GM12878 (cell line): ENCODE data around the gene SEMA7A.

Experiments
- JUNB ChIP-seq: IDR thresholded peaks from 2 replicates; pipeline ENCODE4 v1.6.1; 2016; ENCODE audit warnings: antibody characterized with exemption, mild to moderate bottlenecking
- ZNF384 ChIP-seq: IDR thresholded peaks from 2 replicates; pipeline ENCODE4 v1.6.1; 2012; ENCODE audit warnings: low read depth, mild to moderate bottlenecking, low read length, improper control_type of control experiment, borderline replicate concordance

DNA sequence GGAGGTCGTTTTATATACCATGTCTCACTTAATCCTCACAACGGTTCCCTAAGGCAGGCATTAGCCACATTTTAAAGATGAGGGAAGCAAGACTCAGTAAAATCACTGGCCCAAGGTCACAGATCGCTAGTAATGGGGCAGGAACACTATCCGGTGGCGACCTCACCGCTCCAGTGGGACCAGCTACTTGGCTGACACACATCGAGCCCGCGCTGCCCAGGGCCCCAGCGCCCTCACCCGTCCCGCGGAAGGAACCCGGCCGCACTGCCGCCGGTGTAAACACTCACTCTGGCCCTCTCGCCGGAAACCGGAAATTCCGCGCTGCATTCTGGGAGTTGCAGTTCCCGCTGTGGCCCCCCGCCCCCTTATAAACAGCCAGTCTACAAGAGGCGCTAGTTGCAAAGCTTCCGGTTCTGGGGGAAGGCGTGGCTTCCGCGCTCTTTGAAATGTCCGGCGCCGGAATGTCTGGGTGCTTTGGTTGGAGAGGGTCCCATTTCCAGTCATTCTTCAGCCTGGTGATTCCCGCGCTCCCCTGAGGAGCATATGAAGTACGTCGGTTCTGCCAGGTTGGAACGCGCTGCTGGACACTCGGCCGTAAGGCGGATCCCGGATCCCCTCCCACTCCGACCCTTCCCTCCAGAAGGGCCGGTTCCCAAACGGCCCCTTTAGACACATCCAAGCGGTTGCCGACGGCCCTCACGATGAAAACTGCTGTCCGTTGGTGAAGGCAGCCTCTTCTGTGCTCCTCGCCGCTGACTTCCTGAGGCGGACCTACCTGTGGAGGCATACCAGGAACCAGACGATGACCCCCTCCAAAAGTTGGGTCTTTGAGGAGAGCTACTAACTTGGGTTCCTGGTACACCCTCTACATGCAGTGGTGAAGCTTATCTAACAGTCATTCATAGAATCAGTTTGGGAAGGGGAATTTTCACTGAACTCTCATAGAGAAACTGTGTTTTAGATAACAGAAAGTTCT is 27.4 kb upstream of the SEMA7A start, which contains the start of gene UBL7:
- TF ChIP-seq ZNF384 = no peak
- peak; percentile 75 for TF ChIP-seq JUNB
